K562 (cell line): ENCODE data around the gene SPI1. TPM values are rescaled to one million over a fixed set of nuclear protein-coding genes. Genes with fewer than 3 reads are reported as not detected.

Experiments
- ATAC-seq: fragments of 200-7000 bp; cut with Tn5 transposase; 3 replicates; pipeline ENCODE4 v1.9.1; 2020; ENCODE audit warnings: moderate library complexity
- BruUV-seq: library from RNA; stranded (reverse); fragments of 400-500 nt; replicated peaks from 2 replicates; lab custom pipeline; 2021; lab: Mats Ljungman, UMichigan
- CTCF ChIA-PET: fragments of 300-600 bp; formaldehyde crosslinking; extraction: SDS; loops from one replicate; lab custom pipeline; 2021; ENCODE audit warnings: low intra/inter-chr PET ratio; lab: Yijun Ruan, JAX
- POLR2A ChIA-PET: fragments of 300-600, 350-650 bp; sonication (Branson Sonifier 250); formaldehyde crosslinking; extraction: SDS; loops from one replicate; lab custom pipeline; 2021; ENCODE audit warnings: antibody characterized with exemption, inconsistent platforms; lab: Yijun Ruan, JAX
- DNase-seq, 4 experiments: peaks; one replicate each; pipeline versions ENCODE4 v3.0.0 to v3.0.0-alpha.2; 2011 to 2018; ENCODE audit warnings: low spot score in 3 of 4, mixed read lengths in 3 of 4; ENCODE audit errors: extremely low read depth in 1 of 4
- FAIRE-seq: peaks from 2 replicates; lab custom pipeline; 2011; peaks lifted over from hg19 to GRCh38; lab: Jason Lieb, UNC
- H2AFZ ChIP-seq: 2 replicates; pipeline ENCODE4 v1.6.0; 2011; ENCODE audit warnings: low read depth, low read length, control low read depth, inconsistent platforms
- H3K27ac ChIP-seq: fragments of 200-600 bp; 3 replicates; pipeline ENCODE4 v1.8.0; 2011; ENCODE audit warnings: low read depth, mild to moderate bottlenecking, control low read depth, inconsistent platforms, low read length, moderate library complexity, mixed read lengths; ENCODE audit errors: extremely low read depth
- H3K27me3 ChIP-seq, 2 experiments: fragments of 300-600 bp in 1 of 2; 2 replicates in 1 of 2; 3 replicates in 1 of 2; pipeline versions ENCODE4 v1.6.0 to v1.8.0; 2011; ENCODE audit warnings: inconsistent platforms in 2 of 2, low read length in 2 of 2, mild to moderate bottlenecking in 1 of 2, mixed read lengths in 1 of 2, moderate library complexity in 1 of 2; ENCODE audit not compliant: control insufficient read depth in 2 of 2, insufficient read depth in 2 of 2
- H3K36me3 ChIP-seq: fragments of 300-600 bp; 3 replicates; pipeline ENCODE4 v1.8.0; 2011; ENCODE audit warnings: mild to moderate bottlenecking, low read length, inconsistent platforms; ENCODE audit not compliant: control insufficient read depth, insufficient read depth
- H3K4me1 ChIP-seq, 2 experiments: fragments of 200-600 bp in 1 of 2; replicated peaks in 1 of 2; 2 replicates in 1 of 2; 3 replicates in 1 of 2; pipeline versions ENCODE4 v1.5.1 to v1.8.0; 2011; ENCODE audit warnings: inconsistent platforms in 2 of 2, low read length in 2 of 2, mild to moderate bottlenecking in 1 of 2, mixed read lengths in 1 of 2, moderate library complexity in 1 of 2; ENCODE audit not compliant: control insufficient read depth in 2 of 2, insufficient read depth in 2 of 2
- H3K4me2 ChIP-seq: 2 replicates; pipeline ENCODE4 v1.6.1; 2011; ENCODE audit warnings: low read length, control low read depth, inconsistent platforms, mixed read lengths; ENCODE audit not compliant: insufficient read depth
- H3K4me3 ChIP-seq: fragments of 200-600 bp; sonication (generic), shearing (Covaris generic); 2 replicates; pipeline ENCODE4 v1.5.1; 2016; ENCODE audit warnings: control low read depth, inconsistent platforms
- H3K79me2 ChIP-seq: fragments of 200-600 bp; 3 replicates; pipeline ENCODE4 v1.8.0; 2011; ENCODE audit warnings: low read length, inconsistent platforms; ENCODE audit not compliant: control insufficient read depth, insufficient read depth
- H3K9ac ChIP-seq, 2 experiments: 2 replicates each; pipeline versions ENCODE4 v1.6.0 to v1.6.1; 2011; ENCODE audit warnings: low read depth in 2 of 2, low read length in 2 of 2, control low read depth in 1 of 2, inconsistent platforms in 1 of 2, mild to moderate bottlenecking in 1 of 2, mixed read lengths in 1 of 2; ENCODE audit not compliant: insufficient read depth in 1 of 2
- H3K9me1 ChIP-seq: one replicate; pipeline ENCODE4 v1.6.0; 2011; ENCODE audit warnings: inconsistent platforms, mild to moderate bottlenecking, low read length, moderate library complexity; ENCODE audit not compliant: control insufficient read depth, insufficient read depth
- H3K9me3 ChIP-seq: replicated peaks from 2 replicates; pipeline ENCODE4 v1.5.1; 2011; ENCODE audit warnings: low read depth, low read length, inconsistent platforms; ENCODE audit not compliant: control insufficient read depth, insufficient read depth
- H4K20me1 ChIP-seq: replicated peaks from 2 replicates; pipeline ENCODE4 v1.6.1; 2011; ENCODE audit warnings: low read length, inconsistent platforms, mixed read lengths; ENCODE audit not compliant: control insufficient read depth, insufficient read depth
- ADNP ChIP-seq: fragments of 200-800 bp; sonication (Bioruptor generic); IDR thresholded peaks from 2 replicates; pipeline ENCODE4 v1.6.1; 2016; ENCODE audit warnings: missing genetic modification characterization, missing compliant biosample characterization
- CCAR2 ChIP-seq: fragments of 200-400 bp; formaldehyde crosslinking; IDR thresholded peaks from 2 replicates; pipeline ENCODE4 v1.6.1; 2017; ENCODE audit warnings: mild to moderate bottlenecking, low read depth, low read length
- JUND ChIP-seq, 2 experiments: IDR thresholded peaks; 2 replicates in 1 of 2; 3 replicates in 1 of 2; pipeline ENCODE4 v1.6.1; 2011; ENCODE audit warnings: borderline replicate concordance in 2 of 2, low read depth in 2 of 2, low read length in 2 of 2, improper control_type of control experiment in 1 of 2, missing biosample characterization in 1 of 2, missing genetic modification characterization in 1 of 2, missing genetic modification reagents in 1 of 2
- NFYB ChIP-seq: IDR thresholded peaks from 2 replicates; pipeline ENCODE4 v1.6.1; 2011; ENCODE audit warnings: mild to moderate bottlenecking, moderate library complexity; ENCODE audit not compliant: insufficient read length; ENCODE audit errors: extremely low read depth
- RBFOX2 ChIP-seq: fragments of 200-400 bp; formaldehyde crosslinking; IDR thresholded peaks from 2 replicates; pipeline ENCODE4 v1.6.1; 2017; ENCODE audit warnings: low read depth, mild to moderate bottlenecking, low read length, moderate library complexity
- RFX5 ChIP-seq: IDR thresholded peaks from 2 replicates; pipeline ENCODE4 v1.6.1; 2011; ENCODE audit warnings: low read depth, mild to moderate bottlenecking, improper control_type of control experiment, low read length
- TAF7 ChIP-seq: fragments of 450-650 bp; IDR thresholded peaks from 2 replicates; pipeline ENCODE4 v1.6.1; 2016; ENCODE audit warnings: missing genetic modification characterization, missing compliant biosample characterization
- ZNF146 ChIP-seq: IDR thresholded peaks from one replicate; pipeline ENCODE4 v1.6.1; 2018; ENCODE audit warnings: missing compliant biosample characterization; ENCODE audit not compliant: unreplicated experiment
- ZNF830 ChIP-seq: fragments of 250-450 bp; sonication (Bioruptor Pico); IDR thresholded peaks from 2 replicates; pipeline ENCODE4 v1.5.0; 2021; ENCODE audit warnings: mild to moderate bottlenecking
- WGBS: fragments of 100-300 bp; shearing (Covaris generic); methylation state at CpG from one replicate; pipeline ENCODE4 v1.1.6; 2016; ENCODE audit warnings: low coverage, mixed read lengths; ENCODE audit not compliant: insufficient coverage; ENCODE audit errors: missing lambda C conversion rate; 5-methylcytosine and 5-hydroxymethylcytosine counted together
- in situ Hi-C: fragments of 300-500 bp; cut with MboI; formaldehyde crosslinking; loops from 4 replicates; pipeline ENCODE4 v1.15.0; 2018; ENCODE audit warnings: inconsistent platforms, mixed read lengths
- intact Hi-C: fragments of 100-400 bp; cut with micrococcal nuclease; formaldehyde crosslinking; loops from 2 replicates; pipeline ENCODE4 v1.14.2; 2022
- polyA plus RNA-seq, 8 experiments: library from polyadenylated mRNA; depleted of rRNA in 4 of 8; stranded (reverse) in 5 of 8; unstranded in 3 of 8; fragments of >200 nt; fragmentation: Nextera tagmentation in 2 of 8; fragmentation: Illumina TruSeq in 1 of 8; extraction: Ambion mirVana in 2 of 8; extraction: Trizol in 1 of 8; gene quantifications; 2 replicates each; pipeline versions ENCODE4 v1.2.1 to v1.2.3, GENCODE V29; 2011 to 2014; ENCODE audit warnings: inconsistent platforms in 1 of 8, missing spikeins in 1 of 8
- total RNA-seq, 7 experiments: library from RNA; depleted of rRNA in 6 of 7; stranded (reverse); fragments of >200 nt in 6 of 7; fragmentation: Illumina TruSeq in 2 of 7; extraction: Trizol in 2 of 7; gene quantifications; 2 replicates each; pipeline versions ENCODE4 v1.2.1 to v1.2.3, GENCODE V29; 2011 to 2021; ENCODE audit warnings: low replicate concordance in 1 of 7
- TF ChIP-seq, protein P1 (sequence below), 3 experiments: IDR thresholded peaks in 2 of 3; conservative IDR thresholded peaks in 1 of 3; 2 replicates each; pipeline ENCODE4 v1.5.1; 2011 to 2012; ENCODE audit warnings: low read length in 3 of 3, mild to moderate bottlenecking in 3 of 3, control low read depth in 2 of 3, improper control_type of control experiment in 1 of 3, inconsistent platforms in 1 of 3, low read depth in 1 of 3, mixed read lengths in 1 of 3, moderate library complexity in 1 of 3; ENCODE audit not compliant: insufficient read depth in 2 of 3
- TF ChIP-seq, protein P2 (sequence below): sonication (generic); formaldehyde crosslinking; IDR thresholded peaks from 2 replicates; pipeline ENCODE4 v1.8.0; 2022; ENCODE audit warnings: missing genetic modification reagents, mild to moderate bottlenecking, borderline replicate concordance
- TF ChIP-seq, protein P3 (sequence below): fragments of 250-450 bp; sonication (Bioruptor Pico); IDR thresholded peaks from 2 replicates; pipeline ENCODE4 v1.8.0; 2022; ENCODE audit warnings: moderate library complexity, mild to moderate bottlenecking, inconsistent platforms

Gene SPI1
- total and polyA plus RNA-seq, 9 of the 15 experiments (the other 6 are each of a cell fraction or from before 2014, with no cell fraction given), result 0.10 to 33.7 (median 10.3) TPM

DNA sequence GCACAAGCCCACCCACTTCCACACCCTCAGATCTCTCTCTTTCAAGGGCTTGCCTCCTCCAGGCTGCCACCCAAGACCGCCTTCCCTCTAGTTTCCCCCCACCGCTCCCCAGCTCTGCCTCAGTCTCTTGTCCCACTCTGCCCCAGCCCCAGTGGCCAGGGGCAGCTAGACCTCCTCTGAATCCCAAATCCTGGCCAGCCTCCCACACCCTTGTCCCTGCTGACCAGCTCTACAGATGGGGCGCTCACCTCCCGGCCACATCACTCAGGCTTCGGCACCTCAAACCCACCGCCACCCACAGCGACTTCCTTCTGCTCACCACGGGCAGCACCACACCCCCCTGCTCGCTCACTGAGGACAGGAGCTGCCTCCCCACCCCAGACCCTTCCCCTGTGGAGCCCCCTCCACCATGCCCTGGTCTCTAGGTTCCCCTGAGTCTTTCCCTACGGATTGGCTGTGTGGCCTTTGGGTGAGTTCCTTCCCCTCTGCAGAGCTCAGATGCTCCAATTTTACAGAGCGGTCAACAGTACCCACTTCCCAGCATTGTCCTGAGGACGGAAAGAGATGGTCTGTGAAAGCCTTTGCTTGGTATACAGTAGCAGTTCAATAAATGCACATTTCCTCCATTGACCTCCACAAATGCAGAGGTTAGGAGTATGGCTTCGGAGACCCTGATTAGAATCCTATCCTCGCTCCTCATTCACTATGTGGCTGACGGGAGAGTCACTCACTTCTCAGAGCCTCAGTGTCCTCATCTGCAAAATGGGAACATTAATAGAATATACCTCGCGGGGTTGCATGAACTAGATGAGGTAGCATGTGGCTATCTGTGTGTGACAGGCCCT lies 11.5 kb upstream of the SPI1 start (continued):
- peak; percentile 48; the same call in 1 of the 2 replicates for TF ChIP-seq ADNP (tag)

DNA sequence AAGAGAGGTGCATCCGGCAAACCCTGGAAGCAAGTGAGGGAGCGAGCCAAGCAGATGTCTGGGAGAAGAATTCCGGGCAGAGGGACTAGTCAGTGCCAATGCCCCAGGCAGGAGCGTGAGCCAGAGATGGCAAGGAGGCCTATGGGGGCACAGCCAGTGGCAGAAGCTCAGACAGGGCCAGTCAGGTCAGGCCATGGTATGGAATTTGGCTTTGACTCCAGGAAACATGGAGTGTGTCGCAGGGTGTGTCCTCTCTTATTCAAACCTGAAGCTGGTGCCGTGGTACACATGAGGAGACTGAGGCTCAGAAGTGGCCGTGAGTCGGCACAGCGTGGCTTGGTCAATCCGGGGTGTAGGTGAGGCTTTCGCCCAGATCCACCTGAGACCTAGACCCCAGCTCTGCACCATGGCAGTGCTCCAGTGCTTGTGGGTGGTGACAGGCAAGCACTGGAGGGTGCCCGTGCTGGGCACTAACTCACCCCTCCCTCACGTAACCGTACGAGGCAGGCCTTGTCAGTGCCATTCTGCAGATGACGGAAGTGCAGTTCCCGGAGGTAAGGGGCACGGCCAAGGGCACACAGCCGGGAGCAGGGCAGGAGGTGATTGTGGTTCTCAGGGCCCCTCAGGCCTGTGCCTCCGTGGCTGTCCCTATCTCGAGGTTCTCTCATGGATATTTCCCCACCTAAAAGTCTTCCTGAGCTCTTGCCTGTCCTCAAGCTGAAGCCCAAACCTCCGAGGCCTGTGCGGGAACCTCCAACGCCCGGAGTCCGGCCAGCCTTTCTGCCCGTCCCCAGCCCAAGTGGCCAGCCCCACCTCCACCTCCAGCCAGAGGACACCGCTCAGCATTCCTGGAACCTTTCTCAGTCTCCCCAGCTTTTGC lies 10.6 kb upstream of the SPI1 start:
- no peak for ATAC-seq
- in situ Hi-C loops (no loop called here), intact Hi-C loops (no loop called here)
- H3K36me3 ChIP-seq, result no peaks in the 10 kb centered on the region
- peak in 1 of 4 experiments; percentile 3 for DNase-seq
- no peaks in the 10 kb centered on the region for H3K9me1 ChIP-seq
- H3K4me1 ChIP-seq, result peaks cover 25 to 52% of the 10 kb centered on the region in 2 experiments
- H4K20me1 ChIP-seq, result no peaks in the 10 kb centered on the region
- H3K27ac ChIP-seq, result no peak overlapping the region; the same call in 2 of the 3 replicates
- no TSS peak for BruUV-seq
- ChIA-PET CTCF (no interaction called here), POLR2A (interaction anchor here (0.5 to 1.9 kb wide), 5 partner anchors 8 to 230 kb away, joined by 3 to 8 read pairs (median 3); no protein-coding TSS in a partner anchor)
- no peaks in the 10 kb centered on the region for H3K79me2 ChIP-seq
- H3K27me3 ChIP-seq, result no peaks in the 10 kb centered on the region
- H3K4me3 ChIP-seq, result no peak overlapping the region
- 86% methylated on average over 28 of the region's 28 CpGs for WGBS
- H2AFZ ChIP-seq, result peak overlapping the region; percentile 57; the same call in 1 of the 2 replicates
- H3K9ac ChIP-seq, result peak overlapping the region in 1 of 2 experiments; percentile 80; a peak in 2 of 4 replicates
- no peak overlapping the region for H3K4me2 ChIP-seq
- no peaks in the 10 kb centered on the region for H3K9me3 ChIP-seq
- FAIRE-seq, result no peak
- TF ChIP-seq, protein P1, sequence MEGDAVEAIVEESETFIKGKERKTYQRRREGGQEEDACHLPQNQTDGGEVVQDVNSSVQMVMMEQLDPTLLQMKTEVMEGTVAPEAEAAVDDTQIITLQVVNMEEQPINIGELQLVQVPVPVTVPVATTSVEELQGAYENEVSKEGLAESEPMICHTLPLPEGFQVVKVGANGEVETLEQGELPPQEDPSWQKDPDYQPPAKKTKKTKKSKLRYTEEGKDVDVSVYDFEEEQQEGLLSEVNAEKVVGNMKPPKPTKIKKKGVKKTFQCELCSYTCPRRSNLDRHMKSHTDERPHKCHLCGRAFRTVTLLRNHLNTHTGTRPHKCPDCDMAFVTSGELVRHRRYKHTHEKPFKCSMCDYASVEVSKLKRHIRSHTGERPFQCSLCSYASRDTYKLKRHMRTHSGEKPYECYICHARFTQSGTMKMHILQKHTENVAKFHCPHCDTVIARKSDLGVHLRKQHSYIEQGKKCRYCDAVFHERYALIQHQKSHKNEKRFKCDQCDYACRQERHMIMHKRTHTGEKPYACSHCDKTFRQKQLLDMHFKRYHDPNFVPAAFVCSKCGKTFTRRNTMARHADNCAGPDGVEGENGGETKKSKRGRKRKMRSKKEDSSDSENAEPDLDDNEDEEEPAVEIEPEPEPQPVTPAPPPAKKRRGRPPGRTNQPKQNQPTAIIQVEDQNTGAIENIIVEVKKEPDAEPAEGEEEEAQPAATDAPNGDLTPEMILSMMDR (IDR thresholded peaks at IDR 0.05 in 2 of 3, conservative IDR thresholded peaks at IDR 0.05 in 1 of 3; ENCODE audit: insufficient read depth in 2 of 3, low read depth in 1 of 3, low read length in 3 of 3), result no peak
- no peak for TF ChIP-seq CCAR2
- TF ChIP-seq JUND (IDR thresholded peaks at IDR 0.05; ENCODE audit: borderline replicate concordance, low read depth, low read length), result no peak
- no peak for TF ChIP-seq JUND (tag; IDR thresholded peaks at IDR 0.05; ENCODE audit: borderline replicate concordance, low read depth, low read length)
- TF ChIP-seq NFYB, result no peak
- TF ChIP-seq, protein P2, sequence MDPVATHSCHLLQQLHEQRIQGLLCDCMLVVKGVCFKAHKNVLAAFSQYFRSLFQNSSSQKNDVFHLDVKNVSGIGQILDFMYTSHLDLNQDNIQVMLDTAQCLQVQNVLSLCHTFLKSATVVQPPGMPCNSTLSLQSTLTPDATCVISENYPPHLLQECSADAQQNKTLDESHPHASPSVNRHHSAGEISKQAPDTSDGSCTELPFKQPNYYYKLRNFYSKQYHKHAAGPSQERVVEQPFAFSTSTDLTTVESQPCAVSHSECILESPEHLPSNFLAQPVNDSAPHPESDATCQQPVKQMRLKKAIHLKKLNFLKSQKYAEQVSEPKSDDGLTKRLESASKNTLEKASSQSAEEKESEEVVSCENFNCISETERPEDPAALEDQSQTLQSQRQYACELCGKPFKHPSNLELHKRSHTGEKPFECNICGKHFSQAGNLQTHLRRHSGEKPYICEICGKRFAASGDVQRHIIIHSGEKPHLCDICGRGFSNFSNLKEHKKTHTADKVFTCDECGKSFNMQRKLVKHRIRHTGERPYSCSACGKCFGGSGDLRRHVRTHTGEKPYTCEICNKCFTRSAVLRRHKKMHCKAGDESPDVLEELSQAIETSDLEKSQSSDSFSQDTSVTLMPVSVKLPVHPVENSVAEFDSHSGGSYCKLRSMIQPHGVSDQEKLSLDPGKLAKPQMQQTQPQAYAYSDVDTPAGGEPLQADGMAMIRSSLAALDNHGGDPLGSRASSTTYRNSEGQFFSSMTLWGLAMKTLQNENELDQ (CRISPR knock-in tag), result no peak
- TF ChIP-seq RFX5, result no peak
- TF ChIP-seq RBFOX2, result no peak
- TF ChIP-seq TAF7 (tag), result no peak
- TF ChIP-seq ZNF830, result no peak
- TF ChIP-seq ZNF146, result no peak
- TF ChIP-seq, protein P3, sequence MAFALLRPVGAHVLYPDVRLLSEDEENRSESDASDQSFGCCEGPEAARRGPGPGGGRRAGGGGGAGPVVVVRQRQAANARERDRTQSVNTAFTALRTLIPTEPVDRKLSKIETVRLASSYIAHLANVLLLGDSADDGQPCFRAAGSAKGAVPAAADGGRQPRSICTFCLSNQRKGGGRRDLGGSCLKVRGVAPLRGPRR, result no peak
